H1 (cell line): Measurements from ENCODE around the gene IFITM10. TPM values are rescaled to one million over a fixed set of nuclear protein-coding genes. Genes with fewer than 3 reads are reported as not detected.
A peak's percentile ranks its signal among the peaks of the same experiment; 100 is the strongest.

ENCODE experiments used
- CTCF ChIA-PET: fragments of 300-600 bp; sonication (Branson Sonifier 250); formaldehyde crosslinking; loops from one replicate; lab custom pipeline; 2021; ENCODE audit not compliant: partially characterized antibody; lab: Charles Lee
- POLR2A ChIA-PET: fragments of 300-600 bp; sonication (Branson Sonifier 250); formaldehyde crosslinking; loops from one replicate; lab custom pipeline; 2021; ENCODE audit warnings: inconsistent platforms; ENCODE audit not compliant: partially characterized antibody; lab: Charles Lee
- DNase-seq, 2 experiments: peaks; one replicate each; pipeline versions ENCODE4 v3.0.0 to v3.0.0-alpha.2; 2010 to 2022; ENCODE audit warnings: low spot score in 2 of 2, low read depth in 1 of 2, mixed read lengths in 1 of 2
- FAIRE-seq: peaks from 2 replicates; lab custom pipeline; 2011; peaks lifted over from hg19 to GRCh38; lab: Jason Lieb, UNC
- H2AFZ ChIP-seq: 2 replicates; pipeline ENCODE4 v1.8.1; 2012; ENCODE audit warnings: low read length, inconsistent platforms
- H2AK5ac ChIP-seq: 2 replicates; pipeline ENCODE4 v1.6.1; 2013; ENCODE audit warnings: low read depth, low read length
- H2BK120ac ChIP-seq: replicated peaks from 2 replicates; pipeline ENCODE3; 2013; ENCODE audit warnings: low read depth, low read length, inconsistent platforms
- H2BK12ac ChIP-seq: 2 replicates; pipeline ENCODE4 v1.6.1; 2013; ENCODE audit warnings: low read depth, low read length
- H2BK15ac ChIP-seq: 2 replicates; pipeline ENCODE4 v1.6.1; 2013; ENCODE audit warnings: low read length
- H2BK20ac ChIP-seq: 2 replicates; pipeline ENCODE4 v1.6.1; 2013; ENCODE audit warnings: low read length
- H2BK5ac ChIP-seq: 2 replicates; pipeline ENCODE4 v1.6.1; 2013; ENCODE audit warnings: low read depth, low read length
- H3K14ac ChIP-seq: 2 replicates; pipeline ENCODE4 v1.6.1; 2013; ENCODE audit warnings: inconsistent platforms; ENCODE audit not compliant: insufficient read length
- H3K18ac ChIP-seq: 2 replicates; pipeline ENCODE4 v1.6.1; 2013; ENCODE audit warnings: low read length; ENCODE audit errors: extremely low read depth
- H3K23ac ChIP-seq: 2 replicates; pipeline ENCODE4 v1.6.1; 2013; ENCODE audit warnings: inconsistent platforms; ENCODE audit not compliant: insufficient read length
- H3K23me2 ChIP-seq: 2 replicates; pipeline ENCODE4 v1.6.1; 2013; ENCODE audit warnings: low read depth, low read length
- H3K27ac ChIP-seq: 2 replicates; pipeline ENCODE4 v1.6.1; 2011; ENCODE audit warnings: low read depth, low read length, inconsistent platforms
- H3K27me3 ChIP-seq, 4 experiments: replicated peaks in 1 of 4; 1 replicate in 1 of 4; 2 replicates in 3 of 4; pipeline versions ENCODE4 v1.6.1 to v1.8.1; 2011 to 2013; ENCODE audit warnings: low read length in 3 of 4, mild to moderate bottlenecking in 3 of 4, inconsistent platforms in 2 of 4, mixed read lengths in 2 of 4, moderate library complexity in 1 of 4; ENCODE audit not compliant: control insufficient read depth in 3 of 4, insufficient read depth in 3 of 4; ENCODE audit errors: extremely low read depth in 1 of 4
- H3K36me3 ChIP-seq, 4 experiments: 2 replicates each; pipeline versions ENCODE4 v1.6.1 to v1.8.1; 2011 to 2013; ENCODE audit warnings: mild to moderate bottlenecking in 4 of 4, low read length in 3 of 4, moderate library complexity in 2 of 4, control low read depth in 1 of 4, inconsistent platforms in 1 of 4; ENCODE audit not compliant: insufficient read depth in 4 of 4, control insufficient read depth in 2 of 4
- H3K4ac ChIP-seq: replicated peaks from 2 replicates; pipeline ENCODE3; 2013; ENCODE audit warnings: low read length, low read depth, mixed read lengths, inconsistent platforms; ENCODE audit not compliant: insufficient read length
- H3K4me1 ChIP-seq, 4 experiments: replicated peaks in 1 of 4; 1 replicate in 1 of 4; 2 replicates in 3 of 4; pipeline versions ENCODE4 v1.6.1 to v1.8.1; 2011 to 2013; ENCODE audit warnings: low read length in 3 of 4, inconsistent platforms in 2 of 4, mixed read lengths in 1 of 4; ENCODE audit not compliant: insufficient read depth in 4 of 4, control insufficient read depth in 3 of 4
- H3K4me2 ChIP-seq, 2 experiments: 2 replicates each; pipeline versions ENCODE4 v1.6.1 to v1.8.1; 2011 to 2013; ENCODE audit warnings: low read depth in 2 of 2, low read length in 2 of 2, control low read depth in 1 of 2, inconsistent platforms in 1 of 2, mild to moderate bottlenecking in 1 of 2; ENCODE audit not compliant: insufficient read depth in 1 of 2
- H3K4me3 ChIP-seq, 4 experiments: fragments of 200-600, 300-600 bp in 1 of 4; sonication (generic), shearing (Covaris generic), sonication (Bioruptor Twin) in 1 of 4; 2 replicates each; pipeline versions ENCODE4 v1.5.1 to v1.8.1; 2011 to 2016; ENCODE audit warnings: low read length in 4 of 4, low read depth in 3 of 4, control low read depth in 2 of 4, inconsistent platforms in 2 of 4, mild to moderate bottlenecking in 2 of 4, mixed read lengths in 1 of 4, moderate library complexity in 1 of 4; ENCODE audit not compliant: insufficient read depth in 2 of 4; ENCODE audit errors: extremely low read depth in 1 of 4
- H3K56ac ChIP-seq: replicated peaks from 2 replicates; pipeline ENCODE3; 2013; ENCODE audit warnings: low read depth, mild to moderate bottlenecking, mixed read lengths, low read length, inconsistent platforms; ENCODE audit not compliant: insufficient read length
- H3K79me1 ChIP-seq: 2 replicates; pipeline ENCODE4 v1.6.1; 2013; ENCODE audit warnings: low read depth, low read length, control low read depth
- H3K79me2 ChIP-seq, 2 experiments: 2 replicates each; pipeline versions ENCODE4 v1.6.1 to v1.8.1; 2012 to 2013; ENCODE audit warnings: low read length in 2 of 2, mild to moderate bottlenecking in 2 of 2, inconsistent platforms in 1 of 2; ENCODE audit not compliant: insufficient read depth in 2 of 2, control insufficient read depth in 1 of 2
- H3K9ac ChIP-seq, 4 experiments: replicated peaks in 1 of 4; 1 replicate in 1 of 4; 2 replicates in 3 of 4; pipeline versions ENCODE4 v1.6.1 to v1.8.1; 2011 to 2013; ENCODE audit warnings: low read depth in 3 of 4, low read length in 3 of 4, control low read depth in 2 of 4, mild to moderate bottlenecking in 2 of 4, moderate library complexity in 2 of 4, inconsistent platforms in 1 of 4; ENCODE audit errors: extremely low read depth in 1 of 4
- H3K9me3 ChIP-seq, 2 experiments: 2 replicates each; pipeline versions ENCODE4 v1.6.1 to v1.8.1; 2012 to 2013; ENCODE audit warnings: mild to moderate bottlenecking in 2 of 2, moderate library complexity in 2 of 2, control low read depth in 1 of 2, inconsistent platforms in 1 of 2, low read depth in 1 of 2, low read length in 1 of 2, mixed read lengths in 1 of 2; ENCODE audit not compliant: insufficient read depth in 2 of 2
- H4K20me1 ChIP-seq, 2 experiments: replicated peaks in 1 of 2; 2 replicates each; pipeline versions ENCODE3 to v1.8.1; 2011 to 2013; ENCODE audit warnings: inconsistent platforms in 2 of 2, low read length in 2 of 2, mild to moderate bottlenecking in 1 of 2; ENCODE audit not compliant: insufficient read depth in 2 of 2, control insufficient read depth in 1 of 2
- H4K5ac ChIP-seq: 2 replicates; pipeline ENCODE4 v1.6.1; 2013; ENCODE audit warnings: low read length, low read depth, mixed read lengths, inconsistent platforms; ENCODE audit not compliant: insufficient read length
- H4K8ac ChIP-seq: 2 replicates; pipeline ENCODE4 v1.8.0; 2013; ENCODE audit warnings: mild to moderate bottlenecking, moderate library complexity, low read length, inconsistent platforms; ENCODE audit not compliant: insufficient read depth; ENCODE audit errors: extremely low read depth
- H4K91ac ChIP-seq: replicated peaks from 2 replicates; pipeline ENCODE3; 2013; ENCODE audit warnings: low read length, mixed read lengths, inconsistent platforms; ENCODE audit not compliant: insufficient read length
- CHD1 ChIP-seq: IDR thresholded peaks from 2 replicates; pipeline ENCODE4 v1.6.1; 2012; ENCODE audit warnings: low read depth, low read length, improper control_type of control experiment
- CREB1 ChIP-seq: IDR thresholded peaks from 2 replicates; pipeline ENCODE4 v1.6.1; 2012; ENCODE audit warnings: inconsistent platforms
- POLR2AphosphoS5 ChIP-seq: IDR thresholded peaks from 2 replicates; pipeline ENCODE4 v1.6.1; 2011; ENCODE audit warnings: low read depth, low read length
- RXRA ChIP-seq: IDR thresholded peaks from 2 replicates; pipeline ENCODE4 v1.6.1; 2011; ENCODE audit warnings: low read depth, mild to moderate bottlenecking, low read length, moderate library complexity; ENCODE audit not compliant: insufficient read depth
- WGBS, 2 experiments: shearing (Covaris generic) in 1 of 2; methylation state at CpG; one replicate each; pipeline versions ENCODE4 v1.1.6 to v1.1.7; 2013 to 2015; ENCODE audit warnings: low lambda C conversion rate in 2 of 2, mixed read lengths in 2 of 2, inconsistent platforms in 1 of 2, low coverage in 1 of 2, missing lambda C conversion rate in 1 of 2; ENCODE audit not compliant: insufficient replicate concordance in 2 of 2, insufficient coverage in 1 of 2, insufficient read length in 1 of 2; ENCODE audit errors: extremely low coverage in 1 of 2, missing lambda C conversion rate in 1 of 2; 5-methylcytosine and 5-hydroxymethylcytosine counted together
- polyA plus RNA-seq, 7 experiments: library from polyadenylated mRNA; depleted of rRNA in 3 of 7; stranded (reverse) in 5 of 7; unstranded in 2 of 7; fragments of >200 nt in 5 of 7; fragments of 200-250 nt in 2 of 7; gene quantifications; 1 replicate in 5 of 7; 2 replicates in 1 of 7; 4 replicates in 1 of 7; pipeline versions ENCODE4 v1.2.1 to v1.2.3, GENCODE V29; 2011 to 2013; ENCODE audit warnings: missing spikeins in 2 of 7, mixed read lengths in 2 of 7
- total RNA-seq: library from RNA; stranded (reverse); fragmentation: NEBNext Ultra II Directional; extraction: Animal tissue kit (Norgen Biotek cat#: 25700); gene quantifications from 2 replicates; pipeline ENCODE4 v1.2.1, GENCODE V29; 2021
- TF ChIP-seq, protein P1 (sequence below): IDR thresholded peaks from 2 replicates; pipeline ENCODE4 v1.6.1; 2011; ENCODE audit warnings: low read depth, mild to moderate bottlenecking, low read length; ENCODE audit not compliant: insufficient read depth

IFITM10 gene
- total and polyA plus RNA-seq, 2 of the 8 experiments (the other 6 are each of a cell fraction or from before 2014, with no cell fraction given): 0.08 to 0.22 TPM

DNA sequence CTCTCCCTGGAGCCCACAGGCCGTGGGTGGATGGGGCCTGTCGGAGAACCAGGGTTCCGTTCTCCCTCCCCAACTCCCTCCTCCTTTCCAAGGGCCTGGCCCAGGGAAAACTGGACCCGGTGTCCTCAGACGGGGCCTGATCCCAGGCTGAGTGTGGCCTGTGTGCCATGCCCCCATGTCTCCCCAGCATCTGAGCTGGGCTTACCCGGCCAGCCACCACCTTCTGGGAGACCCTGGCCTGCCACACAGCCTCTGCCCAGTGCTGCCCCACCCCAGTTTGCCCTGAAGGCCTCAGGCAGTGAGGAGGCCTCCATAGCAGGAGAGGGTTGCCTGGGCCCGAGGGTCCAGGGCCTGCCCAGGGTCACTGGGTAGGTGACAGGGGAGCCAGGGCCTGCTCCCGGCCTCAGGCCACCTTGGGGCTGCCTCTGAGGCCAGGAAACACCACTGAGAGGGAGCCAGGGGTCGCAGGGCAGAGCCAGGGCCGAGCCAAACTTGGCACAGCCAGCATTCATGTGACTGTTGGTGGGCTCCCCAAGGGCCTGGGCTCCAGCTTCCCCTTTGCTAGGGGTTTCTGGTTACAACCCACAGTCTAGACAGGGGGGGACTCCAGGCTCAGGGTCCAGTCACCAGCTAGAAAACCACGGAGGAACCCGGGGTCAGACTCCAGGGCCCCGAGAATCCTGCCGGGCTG is 590 bp upstream of the IFITM10 start:
- Histone ChIP-seq H3K79me2 (no peaks in the 10 kb centered on the region), H3K36me3 (peaks cover 0 to 12% (median 3%) of the 10 kb centered on the region in 4 experiments; a peak in 4 of 8 replicates), H3K4ac (no peak overlapping the region), H3K18ac (no peak overlapping the region), H4K8ac (peak overlapping the region; percentile 53; the same call in 1 of the 2 replicates), H2BK20ac (no peak overlapping the region), H3K4me2 (no peak overlapping the region), H3K4me3 (no peak overlapping the region), H2BK5ac (no peak overlapping the region), H4K5ac (no peak overlapping the region), H3K27me3 (peaks cover 12 to 32% (median 27%) of the 10 kb centered on the region in 4 experiments; a peak in 6 of 7 replicates), H2BK120ac (no peak overlapping the region), H3K9me3 (no peaks in the 10 kb centered on the region), H3K27ac (no peak overlapping the region), H3K79me1 (no peaks in the 10 kb centered on the region), H4K20me1 (peaks cover 8 to 12% of the 10 kb centered on the region in 2 experiments), H3K56ac (no peak overlapping the region), H3K4me1 (peaks cover 0 to 14% (median 4%) of the 10 kb centered on the region in 4 experiments; a peak in 5 of 7 replicates), H3K14ac (no peak overlapping the region), H4K91ac (no peak overlapping the region), H2BK12ac (no peak overlapping the region), H2AFZ (no peak overlapping the region), H2AK5ac (no peak overlapping the region)
- ChIA-PET CTCF (interaction anchor here (1.3 to 3.2 kb wide), 3 partner anchors 74 to 88 kb away, joined by 3 to 15 read pairs (median 7); partner anchors contain the start of gene TNNI2), POLR2A (interaction anchor here (2.3 kb wide), 1 partner anchor 13 kb away, joined by 6 read pairs; the partner anchor contains the start of gene CTSD)
- 88% methylated on average over 13 of the region's 14 CpGs; no CpG with 5 or more reads in 1 of the 2 experiments for WGBS, 2 experiments
- DNase-seq: no peak
- TF ChIP-seq POLR2AphosphoS5 (no peak), CHD1 (no peak), CREB1 (no peak), RXRA (no peak)
- TF ChIP-seq, protein P1, sequence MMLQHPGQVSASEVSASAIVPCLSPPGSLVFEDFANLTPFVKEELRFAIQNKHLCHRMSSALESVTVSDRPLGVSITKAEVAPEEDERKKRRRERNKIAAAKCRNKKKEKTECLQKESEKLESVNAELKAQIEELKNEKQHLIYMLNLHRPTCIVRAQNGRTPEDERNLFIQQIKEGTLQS: no peak
- TF ChIP-seq, all 59 proteins: peak for 0
- Histone ChIP-seq H2BK15ac (no peak overlapping the region), H3K23ac (no peak overlapping the region), H3K9ac (no peak overlapping the region), H3K23me2 (peaks cover 9% of the 10 kb centered on the region; the same call in 1 of the 2 replicates)
- no peak for FAIRE-seq
